OCI-LY7 (cell line): Measurements from ENCODE around the gene GNAL. TPM values are rescaled to one million over a fixed set of nuclear protein-coding genes. Genes with fewer than 3 reads are reported as not detected.

Experiments used
- BruUV-seq: library from RNA; stranded (reverse); fragments of 400-500 nt; replicated peaks from 2 replicates; lab custom pipeline; 2021; lab: Mats Ljungman, UMichigan
- CTCF ChIA-PET: fragments of 300-600 bp; sonication (Branson Sonifier 250); formaldehyde crosslinking; loops from one replicate; lab custom pipeline; 2022; ENCODE audit warnings: antibody characterized with exemption; ENCODE audit not compliant: unreplicated experiment; lab: Charles Lee
- POLR2A ChIA-PET: fragments of 300-600 bp; sonication (Branson Sonifier 250); formaldehyde crosslinking; loops from one replicate; lab custom pipeline; 2022; ENCODE audit warnings: antibody characterized with exemption; lab: Charles Lee
- DNase-seq: peaks from one replicate; pipeline ENCODE4 v3.0.0-alpha.2; 2015; ENCODE audit warnings: low spot score
- H2AFZ ChIP-seq: fragments of 200-600 bp; sonication (generic), shearing (Covaris generic); 2 replicates; pipeline ENCODE4 v1.6.1; 2014; ENCODE audit warnings: mild to moderate bottlenecking, antibody characterized with exemption, low read length, moderate library complexity
- H3K27ac ChIP-seq: fragments of 200-600 bp; sonication (generic); 2 replicates; pipeline ENCODE4 v1.5.1; 2014; ENCODE audit warnings: mixed run types, low read depth, mild to moderate bottlenecking, moderate library complexity, low read length, inconsistent platforms; ENCODE audit not compliant: poor library complexity, severe bottlenecking
- H3K36me3 ChIP-seq: fragments of 200-600 bp; sonication (generic); 2 replicates; pipeline ENCODE4 v1.6.1; 2014; ENCODE audit warnings: mild to moderate bottlenecking, antibody characterized with exemption, low read length, moderate library complexity, mixed read lengths; ENCODE audit not compliant: insufficient read depth
- H3K4me1 ChIP-seq: fragments of 200-600 bp; sonication (generic); 2 replicates; pipeline ENCODE4 v1.5.1; 2014; ENCODE audit warnings: mild to moderate bottlenecking, low read length; ENCODE audit not compliant: insufficient read depth, poor library complexity, severe bottlenecking
- H3K4me2 ChIP-seq: fragments of 200-600 bp; sonication (generic); 2 replicates; pipeline ENCODE4 v1.6.1; 2014; ENCODE audit warnings: mild to moderate bottlenecking, low read length
- H3K4me3 ChIP-seq: fragments of 200-600 bp; sonication (generic); 2 replicates; pipeline ENCODE4 v1.5.1; 2014; ENCODE audit warnings: mild to moderate bottlenecking, low read depth, low read length; ENCODE audit not compliant: poor library complexity, severe bottlenecking
- H3K79me2 ChIP-seq: fragments of 200-600 bp; sonication (generic); 2 replicates; pipeline ENCODE4 v1.6.1; 2016; ENCODE audit warnings: low read depth, mild to moderate bottlenecking, low read length, moderate library complexity, mixed read lengths; ENCODE audit not compliant: insufficient read depth
- H3K9me2 ChIP-seq: fragments of 200-600 bp; sonication (generic); 2 replicates; pipeline ENCODE4 v1.6.1; 2016; ENCODE audit warnings: mild to moderate bottlenecking, low read length, mixed read lengths; ENCODE audit not compliant: insufficient read depth
- H3K9me3 ChIP-seq: fragments of 200-600 bp; sonication (generic); 2 replicates; pipeline ENCODE4 v1.6.1; 2014; ENCODE audit warnings: mild to moderate bottlenecking, mixed run types, low read length, mixed read lengths
- H4K20me1 ChIP-seq: fragments of 200-600 bp; sonication (generic); 2 replicates; pipeline ENCODE4 v1.6.1; 2014; ENCODE audit warnings: mild to moderate bottlenecking, antibody characterized with exemption, low read length, moderate library complexity, mixed read lengths; ENCODE audit not compliant: insufficient read depth
- EZH2phosphoT487 ChIP-seq: fragments of 200-600 bp; sonication (generic); IDR thresholded peaks from 2 replicates; pipeline ENCODE4 v1.6.1; 2018; ENCODE audit warnings: low read depth, borderline replicate concordance, mild to moderate bottlenecking, mixed run types, antibody characterized with exemption, low read length, moderate library complexity, mixed read lengths
- intact Hi-C: fragments of 100-400 bp; cut with micrococcal nuclease; formaldehyde crosslinking; loops from one replicate; pipeline ENCODE4 v1.10.0; 2022; ENCODE audit not compliant: unreplicated experiment
- total RNA-seq, 2 experiments: library from RNA; depleted of rRNA in 1 of 2; stranded (reverse); fragments of >200 nt in 1 of 2; shearing (Covaris generic) in 1 of 2; gene quantifications; 2 replicates each; pipeline ENCODE4 v1.2.3, GENCODE V29; 2014 to 2022
- TF ChIP-seq, protein P1 (sequence below): fragments of 200-600 bp; sonication (generic); conservative IDR thresholded peaks from 2 replicates; pipeline ENCODE4 v1.5.1; 2014; ENCODE audit warnings: mild to moderate bottlenecking, antibody characterized with exemption, low read length, moderate library complexity, mixed read lengths

The GNAL gene
- total RNA-seq, 2 experiments from 2014 or later = 0.03 to 0.25 TPM

GRCh38 chr18:11657152-11657551 lies 31.9 kb upstream of the GNAL start:
- Histone ChIP-seq H3K9me2 (no peaks in the 10 kb centered on the region), H3K4me3 (no peak overlapping the region), H3K4me2 (no peak overlapping the region), H3K9me3 (no peaks in the 10 kb centered on the region), H4K20me1 (no peaks in the 10 kb centered on the region), H3K36me3 (no peaks in the 10 kb centered on the region), H3K4me1 (no peaks in the 10 kb centered on the region), H3K27ac (no peak overlapping the region), H3K79me2 (no peaks in the 10 kb centered on the region), H2AFZ (no peak overlapping the region)
- POLR2A ChIA-PET = no interaction called here
- intact Hi-C loops = loop anchor here (5.0 kb wide), 2 partner anchors 380 to 580 kb away; no protein-coding TSS in a partner anchor
- no TSS peak for BruUV-seq
- CTCF ChIA-PET = interaction anchor here (1.0 kb wide), 1 partner anchor 74 kb away, joined by 3 read pairs; no protein-coding TSS in a partner anchor
- DNase-seq = no peak
- TF ChIP-seq, protein P1, sequence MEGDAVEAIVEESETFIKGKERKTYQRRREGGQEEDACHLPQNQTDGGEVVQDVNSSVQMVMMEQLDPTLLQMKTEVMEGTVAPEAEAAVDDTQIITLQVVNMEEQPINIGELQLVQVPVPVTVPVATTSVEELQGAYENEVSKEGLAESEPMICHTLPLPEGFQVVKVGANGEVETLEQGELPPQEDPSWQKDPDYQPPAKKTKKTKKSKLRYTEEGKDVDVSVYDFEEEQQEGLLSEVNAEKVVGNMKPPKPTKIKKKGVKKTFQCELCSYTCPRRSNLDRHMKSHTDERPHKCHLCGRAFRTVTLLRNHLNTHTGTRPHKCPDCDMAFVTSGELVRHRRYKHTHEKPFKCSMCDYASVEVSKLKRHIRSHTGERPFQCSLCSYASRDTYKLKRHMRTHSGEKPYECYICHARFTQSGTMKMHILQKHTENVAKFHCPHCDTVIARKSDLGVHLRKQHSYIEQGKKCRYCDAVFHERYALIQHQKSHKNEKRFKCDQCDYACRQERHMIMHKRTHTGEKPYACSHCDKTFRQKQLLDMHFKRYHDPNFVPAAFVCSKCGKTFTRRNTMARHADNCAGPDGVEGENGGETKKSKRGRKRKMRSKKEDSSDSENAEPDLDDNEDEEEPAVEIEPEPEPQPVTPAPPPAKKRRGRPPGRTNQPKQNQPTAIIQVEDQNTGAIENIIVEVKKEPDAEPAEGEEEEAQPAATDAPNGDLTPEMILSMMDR = no peak
- TF ChIP-seq EZH2phosphoT487 = no peak

DNA sequence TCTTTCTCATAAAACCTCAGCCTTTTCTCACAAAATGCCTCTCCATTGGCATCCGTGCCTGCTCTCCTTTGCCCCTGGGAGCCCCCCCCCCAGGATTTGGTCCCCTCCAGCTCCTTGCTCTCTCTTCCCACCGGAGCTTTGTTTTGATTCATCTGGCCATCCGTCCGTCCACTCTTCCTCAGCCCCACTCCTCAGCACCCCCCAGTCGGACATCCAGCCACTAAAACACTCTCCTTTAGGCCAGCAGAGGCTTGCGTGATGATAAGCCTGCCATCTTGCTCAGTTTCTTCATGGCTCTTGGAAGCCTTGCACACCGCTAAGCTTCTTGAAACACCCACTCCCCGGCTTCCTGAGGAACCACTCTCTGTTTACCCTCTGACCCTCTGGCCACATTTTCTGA lies 31.5 kb upstream of the GNAL start:
- Histone ChIP-seq H3K4me2 (no peak overlapping the region), H3K36me3 (no peaks in the 10 kb centered on the region), H3K4me1 (no peaks in the 10 kb centered on the region), H3K79me2 (no peaks in the 10 kb centered on the region), H4K20me1 (no peaks in the 10 kb centered on the region), H3K27ac (no peak overlapping the region), H3K9me3 (no peaks in the 10 kb centered on the region), H3K9me2 (no peaks in the 10 kb centered on the region), H3K4me3 (no peak overlapping the region), H2AFZ (no peak overlapping the region)
- ChIA-PET POLR2A (interaction anchor here (0.6 to 1.3 kb wide), 2 partner anchors 11 to 63 kb away, joined by 3 to 4 read pairs; no protein-coding TSS in a partner anchor), CTCF (interaction anchor here (1.0 kb wide), 1 partner anchor 73 kb away, joined by 3 read pairs; no protein-coding TSS in a partner anchor)
- DNase-seq = no peak
- intact Hi-C loops = loop anchor here (5.0 kb wide), 2 partner anchors 380 to 580 kb away; no protein-coding TSS in a partner anchor
- no TSS peak for BruUV-seq
- TF ChIP-seq EZH2phosphoT487 = no peak
- TF ChIP-seq, protein P1 = no peak

DNA sequence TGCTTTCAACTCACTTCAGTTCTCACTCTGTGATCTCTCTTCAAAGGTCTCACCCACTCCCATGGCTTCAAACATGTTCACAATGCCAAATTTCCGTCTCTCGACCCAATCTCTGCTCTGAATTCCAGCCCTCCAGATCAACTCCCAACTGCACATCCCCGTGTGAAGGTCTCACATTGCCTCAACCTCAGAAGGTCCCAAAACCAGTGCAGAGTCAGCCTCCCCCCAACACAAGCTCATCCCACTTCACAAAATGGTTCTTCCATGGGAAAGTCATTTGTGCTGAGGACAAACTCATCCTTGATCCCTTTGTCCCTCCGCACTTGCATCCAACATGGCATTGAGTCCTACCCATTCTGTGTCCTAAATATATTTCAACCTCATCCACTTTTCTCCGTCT lies 31.0 kb upstream of the GNAL start:
- no peaks in the 10 kb centered on the region for H4K20me1 ChIP-seq
- H3K9me3 ChIP-seq = no peaks in the 10 kb centered on the region
- no TSS peak for BruUV-seq
- H3K4me3 ChIP-seq = no peak overlapping the region
- CTCF ChIA-PET = no interaction called here
- no peak overlapping the region for H3K27ac ChIP-seq
- H2AFZ ChIP-seq = no peak overlapping the region
- no peak for TF ChIP-seq EZH2phosphoT487
- TF ChIP-seq, protein P1 = no peak
- intact Hi-C loops = loop anchor here (5.0 kb wide), 2 partner anchors 379 to 579 kb away; no protein-coding TSS in a partner anchor
- DNase-seq = no peak
- peaks cover 4% of the 10 kb centered on the region for H3K4me1 ChIP-seq
- H3K79me2 ChIP-seq = no peaks in the 10 kb centered on the region
- POLR2A ChIA-PET = interaction anchor here (0.6 to 1.3 kb wide), 2 partner anchors 11 to 62 kb away, joined by 3 to 4 read pairs; no protein-coding TSS in a partner anchor
- H3K36me3 ChIP-seq = no peaks in the 10 kb centered on the region
- H3K4me2 ChIP-seq = no peak overlapping the region
- H3K9me2 ChIP-seq = no peaks in the 10 kb centered on the region
